ENCODE results near the gene JPT1. TPM values are rescaled to one million over a fixed set of nuclear protein-coding genes. Genes with fewer than 3 reads are reported as not detected.

JPT1 gene
- total RNA-seq, 2 donors from 2014 or later: 19.6 to 45.7 TPM

DNA sequence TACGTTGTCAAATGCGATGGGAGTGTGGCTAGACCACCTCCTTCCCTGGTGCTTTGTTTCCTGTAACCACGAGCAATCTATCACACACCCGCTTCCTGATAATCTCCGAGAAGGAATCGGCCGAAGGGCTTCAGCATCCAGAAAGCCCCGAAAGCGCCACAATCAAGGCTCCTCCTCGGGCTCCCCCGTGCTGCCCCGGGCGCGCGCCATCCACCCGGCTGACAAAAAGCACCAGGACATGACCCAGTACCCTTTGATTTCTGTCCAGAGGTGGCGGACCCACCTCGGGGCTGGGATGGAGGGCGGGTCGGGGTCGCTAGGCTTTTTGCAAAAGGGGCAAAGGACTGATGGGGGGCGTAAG, 45.3 kb downstream of the JPT1 start:
- DNase-seq (ENCODE audit: low spot score) (no peak), ATAC-seq (ENCODE audit: insufficient number of reproducible peaks, low FRiP score, low read depth) (no peak)
- peak overlapping the region; percentile 94 for H3K4me3 ChIP-seq
- H3K27me3 ChIP-seq (replicated peaks; ENCODE audit: insufficient read depth): no peaks in the 10 kb centered on the region
- TF ChIP-seq CTCF (IDR thresholded peaks at IDR 0.05): no peak
- H3K9me3 ChIP-seq: no peaks in the 10 kb centered on the region
- H3K27ac ChIP-seq: no peak overlapping the region
- peaks cover 12 to 29% of the 10 kb centered on the region in 2 donors for H3K4me1 ChIP-seq (ENCODE audit: control insufficient read depth in 1 of 2, low read depth in 2 of 2)
- H3K36me3 ChIP-seq: no peaks in the 10 kb centered on the region

GRCh38 chr17:75108193-75108592, 46.1 kb downstream of the JPT1 start:
- Histone ChIP-seq H3K27me3 (replicated peaks; ENCODE audit: insufficient read depth) (no peaks in the 10 kb centered on the region), H3K27ac (no peak overlapping the region), H3K4me3 (no peak overlapping the region), H3K9me3 (no peaks in the 10 kb centered on the region), H3K36me3 (no peaks in the 10 kb centered on the region), H3K4me1 (ENCODE audit: control insufficient read depth in 1 of 2, low read depth in 2 of 2) (peaks cover 12 to 24% of the 10 kb centered on the region in 2 donors)
- DNase-seq (ENCODE audit: low spot score) (no peak), ATAC-seq (ENCODE audit: insufficient number of reproducible peaks, low FRiP score, low read depth) (no peak)
- no peak for TF ChIP-seq CTCF (IDR thresholded peaks at IDR 0.05)

DNA sequence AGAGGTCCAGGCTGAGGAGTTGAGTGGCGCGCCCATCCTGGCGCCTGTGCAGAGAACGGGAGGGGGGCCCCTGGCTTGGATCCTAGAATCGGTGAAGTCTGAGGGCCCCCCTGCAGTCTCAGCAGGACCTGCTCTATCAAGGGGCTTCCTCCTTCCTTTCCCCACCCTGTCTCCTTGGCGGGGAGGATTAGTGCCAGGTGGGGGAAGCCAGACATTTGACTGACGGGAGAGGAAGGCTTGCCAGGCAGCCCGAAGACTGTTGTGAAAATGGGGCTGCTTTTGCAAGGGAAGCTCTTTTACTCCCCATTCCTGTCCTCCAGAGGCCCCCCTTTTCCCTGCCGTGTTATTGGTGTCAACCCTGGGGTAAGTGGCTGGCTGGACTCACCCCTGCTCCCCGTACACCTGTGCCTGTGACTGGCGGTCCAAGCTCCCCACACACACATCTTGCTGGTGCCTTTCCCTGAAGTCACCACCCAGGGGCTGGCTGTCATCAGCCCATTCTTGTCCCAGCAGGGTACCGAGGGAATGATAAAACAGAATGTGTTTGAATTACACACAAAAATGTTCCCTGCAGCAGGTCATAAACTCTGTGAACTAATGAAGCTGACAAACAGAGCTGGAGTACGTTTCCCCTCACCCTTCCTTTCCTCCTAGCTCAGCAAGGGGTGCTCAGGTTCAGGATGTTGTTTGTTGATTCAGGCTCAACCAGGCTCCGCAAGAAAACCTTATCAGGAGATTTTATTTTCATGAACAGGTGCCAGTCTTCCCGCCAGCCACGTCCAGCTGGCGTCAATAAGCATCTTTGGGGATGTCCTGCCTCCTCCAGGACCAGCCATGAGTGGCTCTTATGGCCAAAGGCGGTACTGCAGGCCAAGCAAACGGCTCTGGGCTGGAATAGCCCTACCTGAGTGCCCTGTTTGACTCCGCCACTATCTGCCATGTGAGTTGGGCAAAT, 48.9 kb downstream of the JPT1 start:
- DNase-seq (ENCODE audit: low spot score) (no peak), ATAC-seq (ENCODE audit: insufficient number of reproducible peaks, low FRiP score, low read depth) (no peak)
- Histone ChIP-seq H3K4me1 (ENCODE audit: control insufficient read depth in 1 of 2, low read depth in 2 of 2) (peaks cover 4 to 8% of the 10 kb centered on the region in 2 donors), H3K27me3 (replicated peaks; ENCODE audit: insufficient read depth) (no peaks in the 10 kb centered on the region), H3K4me3 (no peak overlapping the region), H3K9me3 (no peaks in the 10 kb centered on the region), H3K36me3 (no peaks in the 10 kb centered on the region), H3K27ac (no peak overlapping the region)
- peak; percentile 90 for TF ChIP-seq CTCF (IDR thresholded peaks at IDR 0.05)

GRCh38 chr17:75103601-75104554, 50.4 kb downstream of the JPT1 start:
- no peak overlapping the region for H3K4me3 ChIP-seq
- no peak for TF ChIP-seq CTCF (IDR thresholded peaks at IDR 0.05)
- no peaks in the 10 kb centered on the region for H3K36me3 ChIP-seq
- H3K27me3 ChIP-seq (replicated peaks; ENCODE audit: insufficient read depth): no peaks in the 10 kb centered on the region
- H3K9me3 ChIP-seq: no peaks in the 10 kb centered on the region
- peaks cover 0 to under 1% of the 10 kb centered on the region in 2 donors for H3K4me1 ChIP-seq (ENCODE audit: control insufficient read depth in 1 of 2, low read depth in 2 of 2)
- ATAC-seq (ENCODE audit: insufficient number of reproducible peaks, low FRiP score, low read depth) (no peak), DNase-seq (ENCODE audit: low spot score) (no peak)
- H3K27ac ChIP-seq: no peak overlapping the region

- TF ChIP-seq CTCF (IDR thresholded peaks at IDR 0.05): no peak
- no peaks in the 10 kb centered on the region for H3K27me3 ChIP-seq (replicated peaks; ENCODE audit: insufficient read depth)
- no peak overlapping the region for H3K27ac ChIP-seq
- H3K36me3 ChIP-seq: no peaks in the 10 kb centered on the region
- H3K9me3 ChIP-seq: no peaks in the 10 kb centered on the region
- DNase-seq (ENCODE audit: low spot score): no peak
- no peak overlapping the region for H3K4me3 ChIP-seq
- no peak for ATAC-seq (ENCODE audit: insufficient number of reproducible peaks, low FRiP score, low read depth)
- H3K4me1 ChIP-seq (ENCODE audit: control insufficient read depth in 1 of 2, low read depth in 2 of 2): no peaks in the 10 kb centered on the region
Measured at GRCh38 chr17:75102385-75102821, 51.9 kb downstream of the JPT1 start.

All from thoracic aorta (tissue), 2 donors.